Muscle layer of colon (tissue), 2 donors: Measurements from ENCODE around the gene PANK1.
"Not testable (repeated sequence)": the region's sequence is repeated elsewhere in the genome, so short reads cannot be mapped to it uniquely, and the experiment has no call there.

Experiments
- H3K27ac ChIP-seq: one replicate; pipeline ENCODE4 v1.7.0; 2013; ENCODE audit warnings: low read depth, mild to moderate bottlenecking, low read length, moderate library complexity
- H3K27me3 ChIP-seq, 2 donors: one replicate each; pipeline ENCODE4 v1.7.0; 2013; ENCODE audit warnings: low read length in 2 of 2, mild to moderate bottlenecking in 2 of 2; ENCODE audit not compliant: insufficient read depth in 2 of 2, control insufficient read depth in 1 of 2
- H3K36me3 ChIP-seq: one replicate; pipeline ENCODE4 v1.7.0; 2013; ENCODE audit warnings: mild to moderate bottlenecking, low read length; ENCODE audit not compliant: insufficient read depth
- H3K4me1 ChIP-seq: one replicate; pipeline ENCODE4 v1.7.0; 2013; ENCODE audit warnings: mild to moderate bottlenecking, low read length; ENCODE audit not compliant: insufficient read depth
- H3K4me3 ChIP-seq, 2 donors: one replicate each; pipeline ENCODE4 v1.7.0; 2013; ENCODE audit warnings: low read length in 2 of 2, low read depth in 1 of 2, mild to moderate bottlenecking in 1 of 2, moderate library complexity in 1 of 2
- H3K9ac ChIP-seq: one replicate; pipeline ENCODE4 v1.7.0; 2013; ENCODE audit warnings: low read length
- H3K9me3 ChIP-seq: one replicate; pipeline ENCODE4 v1.7.0; 2013; ENCODE audit warnings: mild to moderate bottlenecking, low read length
- donor health status: abdominal sarcoma.
- donor health status: Adenocarcinoma of cecum.

PANK1 gene

DNA sequence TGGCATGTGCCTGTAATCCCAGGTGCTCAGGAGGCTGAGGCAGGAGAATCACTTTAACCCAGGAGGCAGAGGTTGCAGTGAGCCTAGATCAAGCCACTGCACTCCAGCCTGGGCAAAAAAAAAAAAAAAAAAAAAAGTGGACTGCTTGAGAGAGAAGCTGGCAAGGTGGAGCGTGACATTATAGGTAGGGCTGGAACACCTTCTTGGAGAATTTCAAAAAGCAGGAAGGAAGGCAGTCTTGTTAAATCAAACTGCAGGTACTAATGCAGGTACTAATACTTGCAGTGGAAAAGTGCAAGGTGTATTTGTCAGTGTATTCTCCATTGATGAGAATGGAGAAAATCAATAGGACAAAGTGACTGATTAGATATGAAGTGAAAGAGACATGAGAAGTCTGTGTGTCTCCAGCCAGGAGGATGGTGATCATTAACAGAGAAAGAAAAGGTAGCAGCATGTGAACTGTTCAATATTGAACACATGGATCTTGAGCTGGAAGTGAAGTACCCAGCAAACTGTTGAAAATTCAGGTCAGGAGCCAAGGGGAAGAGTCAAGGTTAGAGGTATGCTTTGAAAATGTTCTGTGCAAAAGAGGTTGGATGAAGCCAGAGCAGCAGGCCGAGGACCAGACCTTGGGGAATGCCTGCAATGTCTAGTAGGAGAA lies 97.1 kb downstream of the PANK1 start:
- no peak overlapping the region for H3K4me3 ChIP-seq
- no peak overlapping the region for H3K27ac ChIP-seq
- H3K4me1 ChIP-seq = no peaks in the 10 kb centered on the region
- no peak overlapping the region for H3K9ac ChIP-seq
- H3K9me3 ChIP-seq = no peaks in the 10 kb centered on the region
- H3K27me3 ChIP-seq = no peaks in the 10 kb centered on the region
- H3K36me3 ChIP-seq = no peaks in the 10 kb centered on the region

DNA sequence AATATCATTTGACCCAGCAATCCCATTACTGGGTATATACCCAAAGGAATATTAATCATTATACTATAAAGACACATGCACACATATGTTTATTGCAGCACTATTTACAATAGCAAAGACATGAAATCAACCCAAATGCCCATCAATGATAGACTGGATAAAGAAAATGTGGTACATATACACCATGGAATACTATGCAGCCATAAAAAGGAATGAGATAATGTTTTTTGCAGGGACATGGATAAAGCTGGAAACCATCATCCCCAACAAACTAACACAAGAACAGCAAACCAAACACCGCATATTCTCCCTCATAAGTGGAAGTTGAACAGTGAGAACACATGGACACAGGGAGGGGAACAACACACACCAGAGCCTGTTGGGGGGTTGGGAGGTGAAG lies 98.4 kb downstream of the PANK1 start:
- H3K36me3 ChIP-seq, H3K4me3 ChIP-seq, H3K9ac ChIP-seq, H3K27ac ChIP-seq, H3K9me3 ChIP-seq, H3K4me1 ChIP-seq, H3K27me3 ChIP-seq: not testable (repeated sequence)

DNA sequence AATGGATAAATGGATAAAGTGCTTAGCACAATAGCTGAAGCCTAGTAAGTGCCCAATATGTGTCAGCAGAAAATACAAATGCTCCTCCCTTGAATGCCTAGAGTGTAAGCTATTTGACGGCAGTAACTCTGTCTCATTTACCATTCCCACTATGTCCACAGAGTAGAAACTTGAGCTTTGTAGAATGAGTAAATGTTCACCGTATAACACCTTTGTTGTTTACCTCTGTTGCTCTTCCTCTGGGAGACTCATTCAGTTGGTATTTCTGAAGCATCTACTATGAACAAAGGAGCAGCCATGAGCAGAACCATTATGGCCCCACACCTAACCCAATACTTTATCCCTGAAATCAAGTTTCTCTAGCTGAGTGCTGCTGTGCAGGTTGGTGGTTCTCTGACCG lies 101.2 kb downstream of the PANK1 start:
- Histone ChIP-seq H3K27ac (no peak overlapping the region), H3K9ac (no peak overlapping the region), H3K9me3 (no peaks in the 10 kb centered on the region), H3K27me3 (no peaks in the 10 kb centered on the region), H3K4me1 (no peaks in the 10 kb centered on the region), H3K4me3 (no peak overlapping the region), H3K36me3 (no peaks in the 10 kb centered on the region)

DNA sequence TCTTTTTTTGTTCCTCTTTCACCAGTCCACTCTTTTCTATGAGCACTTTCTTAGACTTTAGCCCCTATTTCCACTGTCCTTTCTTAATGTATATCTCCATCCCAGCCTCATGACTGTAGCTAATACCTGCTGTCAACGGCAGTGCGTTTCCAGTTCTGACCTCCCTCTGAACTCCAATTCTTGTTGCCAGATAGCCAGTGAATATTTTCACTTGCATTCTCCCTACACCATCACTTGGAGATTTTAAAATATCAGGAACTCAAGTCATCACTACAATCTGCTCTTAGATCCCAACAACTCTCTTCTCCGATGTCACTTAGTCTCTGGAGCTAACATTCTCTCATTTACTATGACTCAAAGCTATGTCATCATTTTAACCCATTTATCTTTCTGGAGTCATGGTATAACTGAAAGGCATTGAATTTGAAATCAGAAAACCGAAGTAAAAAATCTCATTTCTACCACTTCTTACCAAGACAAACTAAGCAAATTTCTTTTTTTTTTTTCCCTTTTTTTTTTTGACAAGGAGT lies 104.6 kb downstream of the PANK1 start:
- no peaks in the 10 kb centered on the region for H3K9me3 ChIP-seq
- peaks cover 0 to 8% of the 10 kb centered on the region in 2 donors for H3K27me3 ChIP-seq
- H3K36me3 ChIP-seq = no peaks in the 10 kb centered on the region
- no peak overlapping the region for H3K4me3 ChIP-seq
- H3K9ac ChIP-seq = no peak overlapping the region
- no peak overlapping the region for H3K27ac ChIP-seq
- H3K4me1 ChIP-seq = no peaks in the 10 kb centered on the region

DNA sequence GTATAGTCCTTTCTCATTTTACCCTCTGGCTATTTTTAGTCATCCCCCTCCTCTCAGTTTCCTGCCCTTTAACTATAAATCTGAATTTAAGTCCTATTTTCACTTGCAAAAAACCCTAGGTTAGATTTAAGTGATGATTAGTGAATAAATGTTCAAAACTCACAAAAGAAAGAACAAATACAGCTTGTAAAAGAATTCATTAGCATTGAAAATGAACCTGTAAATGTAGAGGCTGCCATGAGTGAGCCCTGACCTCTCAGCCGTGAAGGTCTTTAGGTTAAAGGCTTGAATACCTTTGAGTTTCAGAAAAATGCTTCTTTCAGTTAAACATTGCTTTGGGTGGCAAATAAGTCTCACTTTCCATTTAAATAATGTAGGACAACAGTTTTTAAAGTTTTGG lies 107.7 kb downstream of the PANK1 start:
- Histone ChIP-seq H3K27me3 (peaks cover 17 to 30% of the 10 kb centered on the region in 2 donors), H3K4me1 (peaks cover 5% of the 10 kb centered on the region)

DNA sequence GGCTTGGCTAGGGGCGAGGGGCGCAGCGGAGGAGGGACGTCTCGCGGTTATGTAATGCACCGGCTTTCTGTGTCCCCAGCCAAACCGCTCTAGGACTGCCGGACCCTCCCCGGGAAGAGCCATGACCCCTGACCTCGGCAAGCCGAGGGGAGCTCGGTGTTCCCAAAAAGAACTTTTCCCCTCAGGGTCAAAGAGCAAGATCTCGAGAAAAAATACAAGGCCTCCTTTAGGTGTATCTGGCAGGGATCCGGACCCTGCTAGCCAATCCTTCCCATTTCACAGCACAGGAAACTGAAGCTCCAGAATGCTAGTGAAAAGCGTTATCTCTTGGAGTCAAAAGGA lies 109.1 kb downstream of the PANK1 start:
- Histone ChIP-seq H3K9me3 (no peaks in the 10 kb centered on the region), H3K4me1 (peaks cover 5% of the 10 kb centered on the region), H3K4me3 (peak overlapping the region; percentile 18 to 22), H3K27ac (no peak overlapping the region), H3K27me3 (peaks cover 17 to 37% of the 10 kb centered on the region in 2 donors), H3K9ac (no peak overlapping the region), H3K36me3 (no peaks in the 10 kb centered on the region)

More for the DNA sequence above, 107.7 kb downstream of the PANK1 start:
- Histone ChIP-seq H3K27ac (no peak overlapping the region), H3K9ac (no peak overlapping the region), H3K36me3 (no peaks in the 10 kb centered on the region), H3K4me3 (no peak overlapping the region), H3K9me3 (no peaks in the 10 kb centered on the region)

DNA sequence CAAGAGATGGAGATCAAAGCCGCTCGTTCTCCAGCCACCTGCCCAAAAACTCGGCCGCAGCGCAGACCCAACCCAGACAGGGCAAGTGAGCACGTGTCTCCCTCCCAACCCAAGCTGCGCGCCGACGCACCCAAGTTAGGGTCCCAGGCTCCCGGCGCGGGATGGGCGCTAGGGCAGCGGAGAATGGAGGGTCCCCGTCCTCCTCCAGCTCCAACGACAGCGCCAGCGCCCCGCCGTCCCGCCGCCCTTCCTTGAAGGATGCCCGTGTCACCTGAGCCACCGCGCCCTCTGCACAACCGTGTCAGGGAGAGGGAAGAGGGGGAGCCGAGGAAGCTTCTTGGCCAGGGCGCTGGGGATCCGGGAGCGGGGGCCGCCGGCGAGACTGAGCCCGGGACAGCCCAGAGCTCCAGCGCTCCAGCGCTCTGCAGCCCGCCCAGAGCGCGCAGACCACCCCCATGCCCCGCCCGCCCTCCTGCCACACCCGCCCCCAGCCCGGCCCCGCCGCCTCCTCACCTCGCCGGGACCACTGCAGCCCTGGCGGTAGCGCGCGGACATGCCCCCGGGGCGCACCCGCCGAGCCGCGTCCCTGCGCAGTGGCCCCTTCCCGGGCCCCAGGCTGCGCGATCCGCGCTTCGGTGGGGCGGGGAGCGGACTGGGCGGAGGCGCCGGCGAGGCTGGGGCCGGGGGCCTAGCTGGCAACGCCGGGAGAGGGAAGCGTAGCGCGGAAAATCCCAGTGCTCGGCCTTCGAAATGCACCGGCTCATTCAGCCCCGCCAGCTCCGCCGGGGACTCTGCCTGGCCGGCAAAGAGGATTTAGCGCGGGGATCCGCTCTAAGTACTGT lies 109.7 kb downstream of the PANK1 start, which contains the start of gene SLC16A12:
TSS of gene SLC16A12 (minus strand) at position 424 of the 842 bp plus-strand sequence. CDS start 73,016 bp downstream, outside the sequence.
- no peaks in the 10 kb centered on the region for H3K9me3 ChIP-seq
- H3K9ac ChIP-seq = no peak within 1 kb of the TSS
- peak within 1 kb of the TSS; percentile 18 to 22 for H3K4me3 ChIP-seq
- H3K4me1 ChIP-seq = peaks cover 5% of the 10 kb centered on the region
- peaks cover 17 to 37% of the 10 kb centered on the region in 2 donors for H3K27me3 ChIP-seq
- no peak within 1 kb of the TSS for H3K27ac ChIP-seq
- H3K36me3 ChIP-seq = no peaks in the 10 kb centered on the region

DNA sequence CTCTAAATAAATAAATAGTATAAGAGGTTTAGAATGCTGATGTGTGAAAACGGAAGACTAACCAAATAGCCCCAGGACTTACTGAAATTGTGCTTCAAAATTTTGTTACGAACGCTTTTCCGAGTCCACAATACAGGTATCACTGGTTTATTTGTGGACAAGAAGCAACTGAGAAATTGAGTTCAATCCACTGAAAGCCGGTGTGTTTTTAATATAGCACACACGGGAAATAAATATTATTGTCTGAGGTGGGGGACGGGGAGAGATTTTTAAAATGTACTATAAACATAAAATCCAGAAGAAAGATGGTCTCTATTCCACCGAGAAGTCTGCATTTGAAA lies 110.2 kb downstream of the PANK1 start:
- no peak overlapping the region for H3K9ac ChIP-seq
- H3K27me3 ChIP-seq = peaks cover 17 to 37% of the 10 kb centered on the region in 2 donors

More for the DNA sequence above, 110.2 kb downstream of the PANK1 start:
- no peaks in the 10 kb centered on the region for H3K36me3 ChIP-seq
- H3K4me3 ChIP-seq = no peak overlapping the region
- H3K9me3 ChIP-seq = no peaks in the 10 kb centered on the region
- H3K27ac ChIP-seq = no peak overlapping the region
- peaks cover 5% of the 10 kb centered on the region for H3K4me1 ChIP-seq
